Measurements from ENCODE around the gene TMEM128.

Gene TMEM128, protein sequence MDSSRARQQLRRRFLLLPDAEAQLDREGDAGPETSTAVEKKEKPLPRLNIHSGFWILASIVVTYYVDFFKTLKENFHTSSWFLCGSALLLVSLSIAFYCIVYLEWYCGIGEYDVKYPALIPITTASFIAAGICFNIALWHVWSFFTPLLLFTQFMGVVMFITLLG

DNA sequence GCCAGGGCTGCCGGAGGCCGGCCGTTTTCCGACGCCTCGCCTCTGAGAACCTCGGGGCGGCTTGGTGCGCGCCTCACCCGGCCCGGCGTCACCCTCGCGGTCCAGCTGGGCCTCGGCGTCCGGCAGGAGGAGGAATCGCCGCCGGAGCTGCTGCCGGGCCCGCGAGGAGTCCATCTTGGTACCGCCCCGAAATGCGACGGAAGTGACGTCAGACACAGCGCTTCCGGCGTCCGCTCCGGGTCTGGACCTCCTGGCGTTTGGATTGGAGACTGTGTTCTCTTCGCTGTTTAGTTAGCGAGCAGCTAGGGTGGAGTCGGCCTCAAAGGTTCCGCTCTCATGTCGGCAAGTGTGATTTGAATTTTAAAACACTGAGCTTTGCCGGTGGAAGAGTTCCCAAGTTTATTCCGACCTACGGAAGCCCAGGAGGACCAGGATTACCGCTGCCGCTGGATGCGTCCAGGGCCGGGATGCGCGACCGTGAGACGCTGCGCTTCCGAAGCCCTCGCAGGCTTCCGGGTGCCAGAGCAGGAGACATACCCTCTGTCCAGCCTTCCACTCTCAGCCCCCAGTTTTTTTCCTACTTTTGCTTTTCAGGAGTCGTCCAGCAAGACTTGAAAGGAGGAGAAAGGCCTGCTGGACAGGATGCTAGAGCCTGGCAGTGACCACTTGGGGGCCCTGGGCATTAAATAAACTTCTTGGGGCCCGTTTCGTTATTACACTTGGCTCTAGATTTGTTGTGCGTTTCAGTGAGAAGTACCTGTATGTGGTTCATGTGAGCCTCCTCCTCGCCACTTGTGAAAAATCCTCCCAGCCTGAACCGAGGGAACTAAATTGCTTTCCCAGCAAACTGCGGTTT is at the start of gene TMEM128:
Gene TMEM128 (minus strand): TSS at position 195 of the 856 bp plus-strand sequence. CDS start 21 bp downstream, at position 174.
- peak; percentile 94 to 96 for DNase-seq (ENCODE audit: low read depth in 2 of 2)
- TF ChIP-seq, protein P1, sequence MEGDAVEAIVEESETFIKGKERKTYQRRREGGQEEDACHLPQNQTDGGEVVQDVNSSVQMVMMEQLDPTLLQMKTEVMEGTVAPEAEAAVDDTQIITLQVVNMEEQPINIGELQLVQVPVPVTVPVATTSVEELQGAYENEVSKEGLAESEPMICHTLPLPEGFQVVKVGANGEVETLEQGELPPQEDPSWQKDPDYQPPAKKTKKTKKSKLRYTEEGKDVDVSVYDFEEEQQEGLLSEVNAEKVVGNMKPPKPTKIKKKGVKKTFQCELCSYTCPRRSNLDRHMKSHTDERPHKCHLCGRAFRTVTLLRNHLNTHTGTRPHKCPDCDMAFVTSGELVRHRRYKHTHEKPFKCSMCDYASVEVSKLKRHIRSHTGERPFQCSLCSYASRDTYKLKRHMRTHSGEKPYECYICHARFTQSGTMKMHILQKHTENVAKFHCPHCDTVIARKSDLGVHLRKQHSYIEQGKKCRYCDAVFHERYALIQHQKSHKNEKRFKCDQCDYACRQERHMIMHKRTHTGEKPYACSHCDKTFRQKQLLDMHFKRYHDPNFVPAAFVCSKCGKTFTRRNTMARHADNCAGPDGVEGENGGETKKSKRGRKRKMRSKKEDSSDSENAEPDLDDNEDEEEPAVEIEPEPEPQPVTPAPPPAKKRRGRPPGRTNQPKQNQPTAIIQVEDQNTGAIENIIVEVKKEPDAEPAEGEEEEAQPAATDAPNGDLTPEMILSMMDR (IDR thresholded peaks at IDR 0.05; ENCODE audit: low read depth, low read length), result peak; percentile 23
- peak within 1 kb of the TSS; percentile 68 to 91 for H3K4me3 ChIP-seq (replicated peaks in 1 of 2; ENCODE audit: low read depth in 2 of 2, low read length in 2 of 2)

DNA sequence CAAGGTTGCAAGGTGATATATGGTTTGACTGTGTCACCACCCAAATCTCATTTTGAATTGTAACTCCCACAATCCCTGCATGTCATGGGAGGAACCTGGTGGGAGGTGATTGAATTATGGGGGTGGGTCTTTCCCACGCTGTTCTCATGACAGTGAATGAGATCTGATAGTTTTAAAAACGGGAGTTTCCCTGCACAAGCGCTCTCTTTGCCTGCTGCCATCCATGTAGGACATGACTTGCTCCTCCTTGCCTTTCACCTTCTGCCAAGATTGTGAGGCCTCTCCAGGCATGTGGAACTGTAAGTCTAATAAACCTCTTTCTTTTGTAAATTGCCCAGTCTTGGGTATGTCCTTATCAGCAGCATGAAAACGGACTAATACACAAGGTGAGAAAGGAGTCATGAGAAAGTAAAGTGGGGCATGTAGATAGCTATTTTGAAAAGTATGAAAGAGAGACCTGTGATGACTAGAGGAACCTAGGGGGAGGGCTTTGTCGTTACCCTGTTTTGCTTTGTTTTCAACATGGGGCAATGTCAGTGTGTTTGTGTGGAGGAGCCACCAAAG is 48.3 kb upstream of the TMEM128 start:
- H3K4me3 ChIP-seq (replicated peaks in 1 of 2; ENCODE audit: low read depth in 2 of 2, low read length in 2 of 2), result no peak overlapping the region
- TF ChIP-seq, protein P1 (IDR thresholded peaks at IDR 0.05; ENCODE audit: low read depth, low read length), result no peak
- no peak for DNase-seq (ENCODE audit: low read depth in 2 of 2)

DNA sequence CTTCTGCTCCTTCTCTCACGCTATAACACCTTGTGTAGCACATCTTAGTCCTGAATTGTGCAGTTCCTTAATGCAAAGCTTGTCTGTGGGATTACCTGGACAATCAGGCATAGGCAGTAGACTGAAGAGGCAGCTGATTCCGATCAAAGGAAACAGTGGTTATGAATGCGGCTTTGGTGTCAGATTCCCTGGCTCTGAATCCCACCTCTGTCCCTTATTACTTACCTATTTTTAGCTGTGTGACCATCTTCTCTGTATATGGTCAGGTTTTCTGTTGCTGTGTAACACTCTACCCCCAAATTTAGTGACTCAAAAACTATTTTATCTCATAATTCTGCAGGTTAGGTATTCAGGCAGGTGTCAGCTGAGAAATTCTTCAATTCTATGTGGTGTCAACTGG is 45.3 kb upstream of the TMEM128 start:
- TF ChIP-seq, protein P1 (IDR thresholded peaks at IDR 0.05; ENCODE audit: low read depth, low read length), result no peak
- H3K4me3 ChIP-seq (replicated peaks in 1 of 2; ENCODE audit: low read depth in 2 of 2, low read length in 2 of 2), result no peak overlapping the region

DNA sequence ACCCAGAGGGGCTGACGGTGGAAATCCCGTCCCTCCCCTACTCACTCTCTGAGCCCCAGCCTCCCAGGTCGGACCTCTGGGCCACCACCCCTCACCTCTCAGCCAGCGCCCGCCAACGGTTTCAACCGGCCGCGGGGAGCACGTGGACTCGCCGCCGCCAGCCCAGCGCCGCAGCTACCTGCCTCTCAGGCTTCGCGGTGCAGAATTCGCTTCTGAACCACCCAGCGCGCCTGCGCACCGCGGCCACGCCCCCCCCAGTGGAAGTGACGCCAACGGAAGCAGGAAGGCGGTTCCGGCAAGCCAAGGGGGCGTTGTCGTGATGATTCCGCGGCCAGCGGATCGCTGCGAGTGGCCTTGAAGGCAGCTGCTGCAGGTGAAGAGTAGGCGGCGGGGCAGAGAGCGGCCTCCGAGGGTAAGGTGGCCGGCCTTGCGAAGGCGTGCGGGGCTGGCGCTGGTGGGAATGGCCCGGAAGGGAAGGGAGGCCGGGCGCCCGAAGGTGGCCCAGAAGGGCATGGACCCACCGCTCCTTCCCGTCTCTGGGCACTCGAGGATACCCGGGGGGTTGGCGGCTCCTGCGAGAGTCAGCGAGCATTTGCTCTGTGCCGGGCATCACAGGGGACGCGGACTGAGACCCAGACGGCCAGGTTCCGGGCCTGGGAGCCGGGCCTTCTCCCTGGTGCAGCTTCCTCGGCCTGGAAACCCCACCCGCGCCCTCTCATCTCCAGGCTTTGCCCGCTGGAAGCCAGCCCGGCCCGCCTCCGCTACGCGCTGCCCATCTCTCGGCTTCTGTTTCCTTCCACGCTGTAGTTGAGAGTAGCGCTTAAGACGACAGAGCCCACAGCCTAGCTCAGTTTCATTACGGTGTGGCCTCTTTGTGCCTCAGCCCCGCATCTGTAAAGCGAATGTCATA is 42.2 kb upstream of the TMEM128 start, which contains the start of the genes LYAR and ZBTB49:
Gene LYAR (minus strand): TSS at position 214 of the 910 bp plus-strand sequence. CDS start 6,412 bp downstream, outside the sequence.
Gene ZBTB49 (plus strand): TSS at position 311 of the 910 bp plus-strand sequence. CDS start 9,695 bp downstream, outside the sequence.
- DNase-seq (ENCODE audit: low read depth in 2 of 2), result peak; percentile 89 to 92
- TF ChIP-seq, protein P1 (IDR thresholded peaks at IDR 0.05; ENCODE audit: low read depth, low read length), result no peak

More for the DNA sequence above, 45.3 kb upstream of the TMEM128 start:
- no peak for DNase-seq (ENCODE audit: low read depth in 2 of 2)

DNA sequence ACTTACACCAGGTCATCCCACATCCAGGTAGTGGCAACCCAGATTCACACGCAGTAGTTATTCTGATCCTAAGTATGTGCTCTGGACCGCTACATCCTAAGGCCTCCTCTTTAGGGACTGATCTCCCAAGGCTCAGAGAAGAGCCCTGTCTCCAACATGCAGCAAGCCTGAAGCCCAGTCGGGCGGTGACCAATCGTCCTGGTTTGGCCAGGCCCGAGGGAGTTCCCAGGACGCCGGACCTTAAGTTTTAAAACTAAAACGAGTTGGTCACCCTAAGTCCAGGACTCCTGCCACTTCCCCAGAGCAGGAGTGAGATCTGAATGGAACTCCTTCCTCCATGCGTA is 41.5 kb upstream of the TMEM128 start:
- peak in 1 of 2 donors; percentile 46 for DNase-seq (ENCODE audit: low read depth in 2 of 2)

More for the DNA sequence above, 42.2 kb upstream of the TMEM128 start, which contains the start of the genes LYAR and ZBTB49:
- H3K4me3 ChIP-seq (replicated peaks in 1 of 2; ENCODE audit: low read depth in 2 of 2, low read length in 2 of 2), result peak within 1 kb of the TSS; percentile 91 to 97

More for the DNA sequence above, 41.5 kb upstream of the TMEM128 start:
- H3K4me3 ChIP-seq (replicated peaks in 1 of 2; ENCODE audit: low read depth in 2 of 2, low read length in 2 of 2), result peak overlapping the region; percentile 91 to 97
- TF ChIP-seq, protein P1 (IDR thresholded peaks at IDR 0.05; ENCODE audit: low read depth, low read length), result no peak

All from cardiac fibroblast (primary cell).